DMS79 treated with DMSO at 0.1 percent for 48 hours (cell line): ENCODE results near the gene TENT4B.
A peak's percentile ranks its signal among the peaks of the same experiment; 100 is the strongest.
"Not testable (repeated sequence)": the region's sequence is repeated elsewhere in the genome, so short reads cannot be mapped to it uniquely, and the experiment has no call there.

ENCODE experiments used
- DNase-seq: peaks from one replicate; lab custom pipeline; 2025; lab: John Stamatoyannopoulos, UW

TENT4B gene

DNA sequence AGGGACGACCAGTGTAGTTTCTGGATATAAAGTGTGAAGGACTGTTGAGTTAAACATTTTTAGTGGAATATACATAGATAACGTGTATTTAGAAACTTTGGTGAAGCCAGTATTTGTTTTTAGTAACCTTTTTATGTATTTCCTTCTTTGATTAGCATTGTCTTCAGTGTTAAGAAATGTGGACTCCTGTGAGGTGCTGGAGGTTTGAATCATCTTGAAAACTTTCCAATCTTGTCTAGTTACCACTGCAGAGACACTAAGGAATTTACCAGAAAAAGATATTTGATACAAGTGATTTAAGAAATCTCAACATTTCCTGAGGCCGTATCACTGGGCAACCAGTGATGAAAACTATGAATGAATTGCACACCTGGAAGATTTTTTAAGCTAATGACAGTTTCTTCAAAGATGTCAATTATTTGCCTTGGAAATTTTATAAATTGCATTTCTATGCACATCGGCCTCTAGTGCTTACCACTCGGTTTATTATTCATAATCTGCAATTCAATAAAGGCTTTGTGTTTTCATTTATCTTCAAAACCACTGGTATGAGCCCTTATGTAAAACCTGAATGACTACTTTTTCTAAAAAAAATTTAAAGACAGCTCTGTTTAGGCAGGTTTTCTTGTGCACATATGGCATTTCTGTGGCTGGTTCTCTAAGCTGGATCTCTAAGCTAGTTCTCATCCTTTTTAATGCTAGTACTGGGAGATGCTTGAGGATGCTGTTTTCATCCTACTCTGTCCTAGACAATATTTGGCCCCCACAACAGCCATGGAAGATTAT, 81.9 kb downstream of the TENT4B start:
- no peak for DNase-seq

DNA sequence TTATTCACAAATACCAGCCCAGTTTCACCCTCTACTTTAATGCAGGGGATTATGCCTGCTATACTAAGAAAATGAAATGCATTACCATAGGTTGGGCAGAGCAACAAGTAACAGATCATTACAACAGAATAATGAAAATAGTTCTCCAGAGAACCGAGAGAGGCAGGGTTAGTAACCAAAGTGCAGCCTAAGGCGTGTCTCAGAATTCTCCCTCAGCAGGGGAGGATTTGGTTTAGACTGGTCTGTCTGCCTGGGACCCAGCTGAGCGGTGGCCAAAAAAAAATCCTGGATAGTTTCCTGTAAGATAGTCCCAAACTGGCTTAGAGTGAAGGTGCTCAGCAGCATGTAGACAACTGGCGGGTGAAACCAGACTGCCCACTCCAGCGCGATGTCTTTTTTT, 82.5 kb downstream of the TENT4B start:
- DNase-seq, result peak; percentile 0

DNA sequence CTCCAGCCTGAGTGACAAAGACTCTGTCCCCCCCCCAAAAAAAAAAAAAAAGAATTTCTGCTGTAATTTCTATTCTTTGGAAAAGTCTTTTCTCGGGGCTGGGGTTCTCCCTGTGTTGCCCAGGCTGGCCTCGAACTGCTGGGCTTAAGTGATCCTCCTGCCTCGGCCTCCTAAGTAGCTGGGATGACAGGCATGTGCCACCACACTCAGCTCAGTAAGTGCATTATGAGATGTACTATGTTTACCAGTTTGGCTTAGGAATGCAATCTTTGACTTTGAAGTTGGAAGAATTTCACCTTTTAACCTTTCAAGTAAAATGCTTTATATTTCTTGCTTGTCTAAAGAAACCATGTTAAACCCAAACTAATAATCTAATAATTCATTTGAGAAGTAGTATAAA, 85.2 kb downstream of the TENT4B start:
- DNase-seq, result no peak

DNA sequence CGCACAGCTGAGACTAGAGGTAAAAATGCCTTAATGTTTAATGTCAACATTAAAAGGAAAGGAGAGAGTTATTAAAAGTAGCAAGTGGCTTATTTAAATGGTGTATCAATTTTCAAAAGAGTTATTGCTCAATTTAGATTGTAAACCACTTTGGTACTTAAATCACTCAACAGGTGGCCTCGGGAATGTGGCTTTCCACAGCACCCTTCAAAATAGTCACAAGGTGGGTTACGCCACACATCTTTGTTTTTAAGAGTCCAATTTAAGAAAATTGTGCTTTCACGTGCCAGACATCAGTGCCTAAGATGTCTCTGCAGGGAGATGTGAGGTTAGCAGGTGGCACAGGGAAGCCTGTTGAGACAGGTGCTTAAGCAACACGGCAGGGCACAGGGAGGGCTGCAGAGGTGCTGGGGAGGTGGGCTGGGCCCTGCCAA, 85.8 kb downstream of the TENT4B start:
- peak; percentile 67 for DNase-seq

DNA sequence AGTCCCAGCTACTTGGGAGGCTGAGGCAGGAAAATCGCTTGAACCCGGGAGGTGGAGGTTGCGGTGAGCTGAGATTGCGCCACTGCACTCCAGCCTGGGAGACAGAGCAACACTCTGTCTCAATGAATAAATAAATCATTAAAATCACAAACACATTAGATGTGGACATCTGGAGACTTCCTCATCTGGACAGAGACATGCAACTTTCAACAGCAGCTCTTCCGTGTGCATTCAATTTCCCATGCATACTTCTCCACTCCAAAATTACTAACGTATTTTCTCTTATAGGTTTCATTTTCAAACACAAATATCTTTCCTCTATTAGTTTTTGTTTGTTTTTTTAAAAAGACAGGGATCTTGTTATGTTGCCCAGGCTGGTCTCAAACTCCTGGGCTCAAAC, 89.9 kb downstream of the TENT4B start:
- DNase-seq, result not testable (repeated sequence)

DNA sequence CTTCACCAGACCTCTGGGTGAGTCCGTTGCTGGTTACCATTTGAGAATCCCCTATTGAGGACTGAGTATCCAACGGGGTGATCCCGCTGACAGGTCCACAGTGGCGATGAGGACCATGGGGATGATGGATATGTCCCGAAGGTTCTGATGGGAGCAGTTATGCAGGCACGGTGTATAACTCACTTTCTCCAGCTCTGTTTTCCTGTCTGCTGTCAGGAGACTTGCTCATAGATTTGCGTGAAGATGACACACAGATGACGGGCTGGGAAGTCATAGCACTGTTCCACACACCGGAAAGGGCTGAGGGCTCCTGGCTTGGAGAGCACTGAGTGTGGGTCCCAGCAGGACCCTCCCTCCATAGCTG, 91.0 kb downstream of the TENT4B start:
- DNase-seq, result no peak

DNA sequence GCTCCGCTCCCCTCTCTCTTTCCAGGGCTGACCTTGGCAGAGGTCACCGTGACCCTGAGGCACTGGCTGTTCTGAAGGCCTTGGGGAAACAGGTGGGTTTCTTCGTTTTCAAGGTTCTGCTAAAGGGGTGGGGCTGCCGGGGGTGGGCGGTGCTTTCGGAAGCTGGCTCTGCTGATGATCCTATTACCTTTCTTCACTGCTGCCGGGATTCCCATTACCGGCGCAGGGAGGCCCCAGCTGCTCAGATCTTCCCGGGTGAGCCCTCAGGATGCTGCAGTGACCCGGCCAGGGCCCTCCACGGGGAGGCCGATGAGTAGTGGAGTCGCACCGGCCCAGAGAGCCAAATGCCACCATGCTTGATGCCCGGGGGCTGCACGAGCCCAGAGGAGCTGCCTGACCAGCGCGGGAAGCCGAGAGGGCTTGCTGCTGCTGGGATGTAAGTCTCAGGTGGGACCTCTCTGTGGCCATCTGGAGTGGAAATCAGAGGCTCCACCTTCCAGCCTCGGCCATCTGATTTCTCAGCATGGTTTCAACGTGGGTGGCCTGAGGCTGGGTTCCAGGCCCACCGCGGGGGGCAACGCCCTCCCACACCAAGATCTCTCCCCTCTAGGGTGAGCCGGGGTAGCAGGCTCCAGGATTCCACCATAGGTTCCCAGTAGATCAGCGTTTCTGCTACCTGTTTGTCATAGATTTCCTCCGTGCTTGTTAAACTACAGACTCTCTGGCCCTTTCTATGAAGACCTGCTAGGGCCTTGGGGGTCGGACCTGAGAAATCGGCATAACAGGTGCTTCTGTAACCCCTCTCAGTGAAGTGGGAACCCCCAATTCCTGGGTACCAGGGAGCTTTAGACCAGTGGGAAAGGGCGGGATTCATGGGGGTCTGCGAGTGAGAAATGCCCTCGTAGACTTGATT, 91.7 kb downstream of the TENT4B start:
- no peak for DNase-seq

DNA sequence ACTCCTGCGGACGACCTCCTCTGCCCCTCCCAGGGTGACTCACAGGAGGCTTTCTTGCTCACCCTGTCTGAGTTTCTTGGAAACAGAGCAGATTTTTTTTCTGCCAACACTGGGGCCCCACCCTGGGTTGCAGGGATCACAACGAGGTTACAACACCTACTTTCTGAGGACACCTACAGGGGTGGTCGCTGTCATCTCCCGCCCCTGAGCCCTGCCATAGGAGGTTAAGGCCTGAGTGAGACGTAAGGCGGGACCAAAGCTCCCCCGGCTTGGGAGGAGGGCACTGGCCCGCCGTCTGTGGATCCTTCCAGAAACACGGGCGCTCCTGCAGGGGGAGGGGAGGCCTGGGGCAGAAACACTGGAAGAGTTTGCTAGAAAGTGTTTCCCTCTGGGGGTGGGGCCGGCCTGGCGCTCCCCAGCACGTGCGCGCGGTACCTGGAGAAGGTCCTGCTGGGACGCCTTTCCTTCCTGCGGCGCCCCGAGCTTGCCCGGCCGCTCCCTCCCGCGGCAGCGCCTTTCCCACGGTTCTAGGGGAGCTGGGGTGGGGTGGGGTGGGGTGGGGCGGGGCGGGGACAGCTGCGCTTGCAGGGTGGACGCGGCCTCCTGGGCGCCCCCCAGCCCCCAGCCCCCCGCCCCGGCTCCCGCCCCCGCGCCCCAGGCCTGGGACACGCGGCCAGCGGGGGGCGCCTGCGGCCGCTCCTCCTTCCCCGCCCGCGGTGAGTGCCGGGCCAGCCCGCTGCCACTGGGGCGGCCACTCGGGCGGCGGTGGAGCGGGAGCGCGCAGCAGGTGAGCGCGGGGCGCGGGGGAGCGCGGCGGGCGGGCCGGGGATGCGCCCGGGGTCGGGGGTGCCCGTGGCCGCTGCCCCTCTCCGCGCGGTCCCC, 92.6 kb downstream of the TENT4B start:
- DNase-seq, result no peak

DNA sequence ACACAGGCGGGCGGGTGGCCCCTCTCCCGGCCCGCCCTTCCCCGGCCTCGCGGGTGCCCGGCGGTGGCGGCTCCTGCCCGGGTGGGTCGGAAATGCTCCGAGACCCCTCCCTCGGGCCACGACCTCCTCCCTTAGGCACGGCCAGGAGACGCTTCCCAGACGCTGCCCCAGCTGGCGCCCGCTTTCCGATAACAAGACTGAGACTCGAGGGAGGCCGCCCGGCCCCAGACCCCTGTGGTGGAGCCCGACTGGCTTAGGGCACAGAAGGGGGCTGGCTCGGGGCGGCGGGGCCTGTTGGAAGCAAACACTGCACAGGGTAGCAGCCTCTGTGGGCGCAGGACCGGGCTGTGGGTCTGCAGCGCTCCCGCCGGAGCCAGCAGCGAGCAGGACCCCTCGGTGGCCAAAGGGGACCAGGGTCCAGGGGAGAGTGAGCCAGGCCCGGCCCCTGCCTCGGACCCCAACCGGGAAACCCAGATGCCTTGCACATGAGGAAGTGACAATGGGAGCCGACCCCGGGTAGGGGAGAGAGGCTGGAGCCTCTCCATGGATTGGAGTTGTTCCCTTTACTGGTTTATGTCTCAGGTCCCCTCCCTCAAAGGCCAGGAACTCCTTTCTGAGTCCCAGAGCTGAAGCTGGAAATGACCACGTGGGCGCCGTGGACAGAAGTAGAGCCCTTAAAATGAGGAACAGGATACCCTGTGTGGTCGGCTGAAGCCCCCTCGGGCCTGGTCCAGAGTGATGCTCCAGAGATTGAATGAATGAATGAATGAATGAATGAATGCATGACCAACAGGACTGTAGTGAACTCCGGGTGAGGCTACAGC, 93.4 kb downstream of the TENT4B start:
- DNase-seq, result no peak

DNA sequence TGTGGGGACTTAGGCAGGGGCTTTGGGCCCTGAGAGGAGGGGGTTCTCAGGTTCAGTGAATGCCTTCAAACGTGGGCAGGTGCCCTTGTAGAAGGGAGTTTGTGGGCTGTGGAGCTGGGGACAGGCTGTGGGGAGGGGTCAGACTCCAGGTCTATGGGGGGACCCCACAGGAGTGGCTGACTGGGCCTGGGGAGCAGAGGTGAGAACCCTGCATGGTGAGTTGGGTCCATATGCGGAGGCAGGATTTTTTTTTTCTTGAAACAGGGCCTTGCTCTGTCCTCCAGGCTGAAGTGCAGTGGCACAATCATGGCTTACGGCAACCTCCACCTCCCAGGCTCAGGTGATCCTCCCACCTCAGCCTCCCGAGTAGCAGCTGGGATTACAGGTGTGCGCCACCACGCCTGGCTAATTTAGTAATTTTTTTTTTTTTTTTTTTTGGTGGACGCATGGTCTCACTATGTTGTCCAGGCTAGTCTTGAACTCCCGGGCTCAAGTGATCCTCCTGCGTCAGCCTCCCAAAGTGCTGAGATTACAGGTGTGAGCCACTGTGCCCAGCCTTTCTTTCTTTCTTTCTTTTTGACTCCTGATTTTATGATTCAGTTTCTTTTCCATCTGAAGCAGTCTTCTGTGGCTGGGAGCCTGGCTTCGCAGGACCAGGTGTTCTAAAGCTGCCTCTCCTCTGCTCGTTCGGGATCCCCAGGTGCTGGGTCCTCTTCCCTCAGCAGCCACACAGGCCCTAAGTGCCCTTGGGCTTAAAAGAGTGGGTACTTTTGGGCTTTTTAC, 94.2 kb downstream of the TENT4B start:
- DNase-seq, result no peak

DNA sequence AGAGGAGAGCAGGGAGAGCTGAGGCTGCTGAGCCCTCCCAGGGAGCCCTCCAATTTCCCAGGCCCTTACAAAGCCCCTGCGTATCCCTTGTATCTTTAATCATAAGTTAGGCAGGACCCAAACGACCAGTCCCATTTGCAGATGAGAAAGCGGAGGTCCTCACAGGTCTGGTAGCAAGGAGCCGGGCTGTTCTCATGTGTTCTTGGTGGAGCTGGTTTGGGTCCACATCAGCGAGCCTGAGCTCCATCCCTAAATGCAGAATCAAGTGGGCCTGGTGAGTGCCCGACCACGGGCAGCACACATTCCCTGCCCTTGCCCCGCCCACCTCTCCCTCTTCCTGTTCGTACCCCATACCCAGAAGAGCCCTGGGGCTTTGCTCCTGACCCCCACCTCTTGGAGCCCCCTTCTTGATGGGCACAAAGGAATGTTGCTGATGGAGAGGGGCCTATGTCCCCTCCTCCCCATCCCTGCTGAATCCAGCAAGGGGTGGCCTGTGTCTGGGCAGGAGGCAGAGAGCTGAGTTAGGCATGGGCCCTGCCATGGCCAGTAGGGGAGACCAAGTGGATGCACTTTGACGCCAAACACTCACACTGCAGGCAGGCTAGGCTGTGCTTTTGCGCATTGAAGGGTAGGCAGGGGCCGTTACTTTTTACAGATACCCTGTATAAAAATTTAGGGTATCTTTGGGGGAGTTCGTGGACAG, 95.0 kb downstream of the TENT4B start:
- no peak for DNase-seq

DNA sequence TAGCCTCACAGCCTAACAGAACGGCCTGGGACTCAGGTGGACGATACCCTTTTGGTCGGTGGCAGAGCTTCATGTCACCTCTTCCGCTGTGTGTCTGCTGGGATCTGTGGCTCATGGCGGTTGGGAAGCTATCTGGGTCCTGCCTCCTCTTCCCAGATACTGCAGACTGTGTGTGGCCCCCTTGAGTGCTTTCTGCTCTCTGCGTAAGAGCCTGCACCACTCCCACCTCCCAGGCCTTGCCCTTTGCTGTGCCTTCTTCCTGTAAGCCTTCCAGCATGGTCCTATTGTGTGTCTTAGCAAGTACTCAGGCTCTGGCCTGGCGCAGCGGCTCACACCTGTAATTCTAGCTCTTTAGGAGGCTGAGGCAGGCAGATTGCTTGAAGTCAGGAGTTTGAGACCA, 95.7 kb downstream of the TENT4B start:
- no peak for DNase-seq

DNA sequence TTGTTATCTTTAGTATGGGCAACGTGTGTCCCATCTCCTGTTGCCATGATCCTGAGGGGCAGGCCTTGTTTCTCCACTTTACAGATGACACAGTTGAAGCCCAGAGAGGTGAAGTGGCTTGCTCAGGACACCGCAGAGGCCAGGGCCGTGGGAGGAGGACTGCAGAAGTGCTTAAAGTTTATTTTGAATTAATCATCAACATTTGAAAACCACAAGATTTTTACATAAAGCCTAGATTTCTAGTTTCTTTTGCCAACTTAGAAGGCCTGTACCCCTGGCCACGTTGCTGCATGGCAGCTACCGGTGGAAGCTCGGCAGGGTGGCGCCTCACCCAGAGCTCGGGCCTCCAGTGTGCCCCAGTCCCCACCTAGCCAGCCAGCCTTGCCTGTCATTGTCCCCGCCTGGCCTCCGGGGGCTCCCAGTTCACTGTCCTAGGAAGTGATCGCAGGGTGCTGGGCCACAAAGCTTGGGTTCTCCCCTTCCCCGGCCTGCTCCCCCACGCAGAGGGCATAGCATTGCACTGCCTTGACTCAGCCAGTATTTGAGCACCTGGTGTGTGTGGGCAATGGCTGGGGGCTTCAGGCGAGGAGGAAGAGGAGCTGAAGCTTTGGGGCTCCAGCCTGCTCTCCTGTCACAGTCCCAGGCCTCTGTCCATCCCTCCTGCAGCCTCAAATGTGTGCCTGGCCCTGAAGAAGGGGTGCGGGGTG, 98.4 kb downstream of the TENT4B start:
- no peak for DNase-seq

DNA sequence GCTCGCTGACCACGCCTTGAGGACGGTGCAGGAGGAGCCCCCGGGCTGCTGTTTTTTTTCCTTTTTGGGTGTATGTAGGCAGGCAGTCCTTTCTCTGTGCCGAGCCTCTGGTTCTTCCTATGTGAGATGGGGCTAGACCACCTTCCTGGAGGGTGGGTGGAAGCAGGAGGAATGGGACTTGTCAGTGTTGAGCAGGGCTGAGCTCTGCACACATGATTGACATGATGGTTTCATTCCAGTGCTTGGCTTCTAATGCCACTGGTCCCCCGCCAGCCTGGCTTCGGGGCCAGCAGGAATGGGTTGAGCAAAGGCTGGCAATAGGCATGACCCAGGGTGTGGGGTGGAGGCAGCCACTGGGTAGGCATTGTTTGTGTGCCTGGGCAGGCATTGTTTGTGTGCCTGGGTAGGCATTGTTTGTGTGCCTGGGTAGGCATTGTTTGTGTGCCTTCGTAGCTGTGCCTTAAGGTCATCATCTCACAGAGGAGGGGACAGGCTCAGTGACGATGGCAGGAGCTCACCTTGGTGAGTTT, 99.0 kb downstream of the TENT4B start:
- DNase-seq, result no peak

DNA sequence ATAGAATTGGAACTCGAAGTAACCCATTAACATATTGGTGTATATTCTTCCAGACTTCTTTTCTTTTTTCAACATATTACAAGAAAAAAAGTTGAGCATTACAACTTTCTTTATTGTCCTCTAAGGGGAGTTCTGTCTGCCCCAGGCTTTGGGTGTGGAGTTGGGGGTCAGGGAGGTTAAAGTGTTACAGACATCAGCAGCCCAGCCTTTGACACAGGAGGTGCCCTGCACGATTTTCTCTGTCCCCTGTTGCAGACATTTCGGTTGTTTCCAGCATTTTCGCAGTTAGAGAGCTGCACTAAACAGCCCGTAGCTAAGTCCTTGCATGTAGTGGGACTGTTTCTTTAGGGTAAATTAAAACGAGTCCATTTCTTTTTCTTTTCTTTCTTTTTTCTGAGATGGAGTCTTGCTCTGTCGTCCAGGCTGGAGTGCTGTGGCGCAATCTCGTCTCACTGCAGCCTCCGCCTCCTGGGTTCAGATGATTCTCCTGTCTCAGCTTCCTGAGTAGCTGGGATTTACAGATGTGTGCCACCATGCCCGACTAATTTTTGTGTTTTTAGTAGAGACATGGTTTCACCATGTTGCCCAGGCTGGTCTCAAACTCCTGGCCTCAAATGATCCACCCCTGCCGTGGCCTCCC, 99.9 kb downstream of the TENT4B start:
- no peak for DNase-seq

DNA sequence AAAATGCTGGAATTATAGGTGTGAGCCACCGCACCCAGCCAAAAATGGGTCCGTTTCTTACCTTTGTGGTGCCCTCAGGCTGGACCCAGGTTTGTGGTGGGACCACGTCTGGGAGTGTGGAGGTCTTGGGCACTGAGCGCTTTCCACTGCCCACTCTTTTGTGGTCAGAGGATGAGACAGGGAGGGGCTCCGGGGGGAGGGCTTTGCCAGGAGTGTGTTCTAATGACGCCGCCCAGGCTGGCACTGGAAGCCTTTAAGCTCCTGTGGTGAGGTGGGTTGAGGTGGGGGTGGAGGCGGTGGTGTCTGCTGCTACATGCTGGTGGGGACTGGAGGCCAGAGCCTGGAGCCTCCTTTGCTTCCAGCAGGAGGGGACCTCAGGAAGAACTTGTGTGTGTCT, 100.4 kb downstream of the TENT4B start:
- no peak for DNase-seq

DNA sequence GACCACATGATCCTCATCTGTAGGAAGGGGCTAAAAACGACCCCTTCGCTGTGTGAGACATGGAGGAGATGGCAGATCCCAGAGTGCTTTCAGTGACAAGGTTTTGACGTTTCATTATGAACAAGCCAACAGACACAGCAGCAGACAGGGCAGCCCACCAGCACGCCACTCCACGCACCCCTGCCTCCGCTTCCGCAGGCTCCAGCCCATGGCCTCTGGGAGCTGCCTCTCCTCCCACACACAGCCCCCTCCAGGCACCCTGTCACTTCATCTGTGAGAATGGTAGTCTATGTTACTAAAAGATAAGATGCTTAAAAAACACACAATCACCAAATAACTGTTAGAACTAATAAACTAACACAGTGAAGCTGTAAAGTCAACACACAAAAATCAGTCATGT, 101.0 kb downstream of the TENT4B start:
- DNase-seq, result no peak

DNA sequence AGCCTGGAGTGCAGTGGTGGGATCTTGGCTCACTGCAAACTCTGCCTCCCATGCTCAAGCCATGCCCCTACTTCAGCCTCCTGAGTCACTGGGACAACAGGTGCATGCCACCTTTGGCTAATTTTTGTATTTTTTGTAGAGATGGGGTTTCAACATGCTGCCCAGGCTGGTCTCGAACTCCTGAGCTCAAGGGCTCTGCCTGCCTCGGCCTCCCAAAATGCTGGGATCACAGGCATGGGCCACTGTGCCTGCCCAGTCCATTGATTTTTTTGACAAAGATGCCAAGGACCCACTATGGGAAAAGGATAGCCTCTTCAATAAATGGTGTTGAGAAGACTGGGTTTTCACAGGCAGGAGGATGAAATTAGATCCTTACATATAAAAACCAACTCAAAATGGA, 102.4 kb downstream of the TENT4B start:
- no peak for DNase-seq

DNA sequence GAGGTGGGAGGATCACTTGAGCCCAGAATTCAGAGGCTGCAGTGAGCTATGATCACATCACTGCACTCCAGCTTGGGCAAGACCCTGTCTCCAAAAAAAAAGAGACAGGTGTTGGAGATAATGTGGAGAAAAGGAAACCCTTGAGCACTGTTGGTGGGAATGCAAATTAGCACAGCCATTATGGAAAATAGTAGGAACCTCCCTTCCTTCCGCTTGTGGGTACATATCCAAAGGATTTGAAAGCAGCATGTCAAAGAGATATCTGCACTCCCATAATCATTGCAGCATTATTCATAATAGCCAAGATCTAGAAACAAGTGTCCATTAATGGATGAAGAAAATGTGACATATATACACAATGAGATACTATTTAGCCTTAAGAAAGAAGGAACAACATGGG, 103.5 kb downstream of the TENT4B start:
- DNase-seq, result no peak
